ENCODE measurements around the gene HSP90AB1.

- TF ChIP-seq POLR2A (IDR thresholded peaks at IDR 0.05; ENCODE audit: low read depth, low read length) (peak; percentile 22; the same call in 1 of the 2 replicates), POLR2AphosphoS5 (IDR thresholded peaks at IDR 0.05; ENCODE audit: low read depth, low read length) (no peak; the same call in 1 of the 2 replicates), TAF1 (IDR thresholded peaks at IDR 0.05; ENCODE audit: borderline replicate concordance, low read depth, low read length) (no peak)
Measured at GRCh38 chr6:44260011-44260410, 13.1 kb downstream of the HSP90AB1 start.
